ENCODE results near the gene TERB1. TPM values are rescaled to one million over a fixed set of nuclear protein-coding genes. Genes with fewer than 3 reads are reported as not detected.

The TERB1 gene
- total RNA-seq, 2 experiments from 2014 or later = 0.14 TPM; not detected in 1

DNA sequence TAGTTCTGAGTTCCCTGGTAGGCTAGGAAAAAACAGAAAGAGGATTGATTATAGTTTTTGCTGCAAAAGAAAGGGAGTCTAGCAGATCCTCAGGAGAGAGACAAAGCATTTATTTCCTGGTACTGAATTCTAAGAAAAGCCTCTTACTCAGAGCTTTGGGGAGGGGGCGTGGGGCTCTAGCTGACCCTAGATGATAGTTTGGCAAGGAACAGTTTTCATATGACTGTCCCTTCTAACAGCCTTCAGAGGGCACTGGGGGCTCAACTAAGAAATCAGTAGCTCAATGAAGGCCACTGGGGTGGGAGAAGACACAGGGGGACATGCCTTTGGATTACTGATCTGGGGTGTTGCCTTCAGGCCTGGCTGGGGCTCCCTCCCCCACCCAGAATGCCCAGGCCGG lies 46.8 kb upstream of the TERB1 start:
- no peak overlapping the region for H3K27ac Mint-ChIP-seq
- POLR2A ChIA-PET = no interaction called here

DNA sequence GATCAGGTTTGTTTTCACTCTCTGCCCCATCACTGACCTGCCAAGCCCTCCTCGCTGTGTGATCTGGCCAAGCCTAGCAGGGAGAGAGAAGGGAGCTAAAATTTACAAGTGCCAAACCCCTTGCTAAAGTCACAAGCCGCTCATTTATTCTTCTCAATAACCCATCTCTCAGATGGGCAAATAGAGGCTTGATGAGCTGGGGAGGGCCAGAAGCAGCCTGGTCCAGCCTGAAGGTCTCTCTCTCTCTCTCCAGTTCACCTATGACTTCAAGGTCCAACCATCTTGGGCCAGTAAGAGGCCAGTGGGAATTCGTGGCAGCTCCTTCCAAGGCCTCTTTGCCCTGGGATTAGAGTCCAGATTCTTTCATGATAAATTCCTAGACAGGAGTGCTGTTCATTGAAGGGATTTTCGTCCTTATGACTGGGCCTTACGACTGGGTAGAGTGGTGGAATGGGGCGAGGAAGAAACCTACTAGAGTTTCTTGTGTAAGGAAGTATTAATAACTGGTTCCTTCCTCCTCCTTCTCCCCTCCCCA lies 46.2 kb upstream of the TERB1 start:
- ChIA-PET POLR2A (no interaction called here), CTCF (interaction anchor here (5.3 to 9.2 kb wide), 2 partner anchors 18 to 20 kb away, joined by 41 to 71 read pairs; partner anchors contain the start of gene NAE1)
- Mint-ChIP-seq H3K4me3 (no peak overlapping the region), H3K9me3 (no peaks in the 10 kb centered on the region), H3K4me1 (ENCODE audit: low read depth) (peaks cover 11% of the 10 kb centered on the region), H3K27ac (no peak overlapping the region), H3K27me3 (peaks cover 34% of the 10 kb centered on the region), H3K36me3 (ENCODE audit: low read depth) (no peaks in the 10 kb centered on the region)
- TF ChIP-seq, protein P1, sequence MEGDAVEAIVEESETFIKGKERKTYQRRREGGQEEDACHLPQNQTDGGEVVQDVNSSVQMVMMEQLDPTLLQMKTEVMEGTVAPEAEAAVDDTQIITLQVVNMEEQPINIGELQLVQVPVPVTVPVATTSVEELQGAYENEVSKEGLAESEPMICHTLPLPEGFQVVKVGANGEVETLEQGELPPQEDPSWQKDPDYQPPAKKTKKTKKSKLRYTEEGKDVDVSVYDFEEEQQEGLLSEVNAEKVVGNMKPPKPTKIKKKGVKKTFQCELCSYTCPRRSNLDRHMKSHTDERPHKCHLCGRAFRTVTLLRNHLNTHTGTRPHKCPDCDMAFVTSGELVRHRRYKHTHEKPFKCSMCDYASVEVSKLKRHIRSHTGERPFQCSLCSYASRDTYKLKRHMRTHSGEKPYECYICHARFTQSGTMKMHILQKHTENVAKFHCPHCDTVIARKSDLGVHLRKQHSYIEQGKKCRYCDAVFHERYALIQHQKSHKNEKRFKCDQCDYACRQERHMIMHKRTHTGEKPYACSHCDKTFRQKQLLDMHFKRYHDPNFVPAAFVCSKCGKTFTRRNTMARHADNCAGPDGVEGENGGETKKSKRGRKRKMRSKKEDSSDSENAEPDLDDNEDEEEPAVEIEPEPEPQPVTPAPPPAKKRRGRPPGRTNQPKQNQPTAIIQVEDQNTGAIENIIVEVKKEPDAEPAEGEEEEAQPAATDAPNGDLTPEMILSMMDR (IDR thresholded peaks at IDR 0.05) = no peak
- intact Hi-C loops (cut with micrococcal nuclease) = no loop called here
- ATAC-seq (no peak), DNase-seq (no peak)

More for the DNA sequence above, 46.8 kb upstream of the TERB1 start:
- ATAC-seq = peak; percentile 62
- intact Hi-C loops (cut with micrococcal nuclease) = no loop called here
- H3K27me3 Mint-ChIP-seq = peaks cover 28% of the 10 kb centered on the region
- H3K36me3 Mint-ChIP-seq (ENCODE audit: low read depth) = no peaks in the 10 kb centered on the region
- DNase-seq = peak; percentile 52
- peaks cover 11% of the 10 kb centered on the region for H3K4me1 Mint-ChIP-seq (ENCODE audit: low read depth)
- TF ChIP-seq, protein P1 (IDR thresholded peaks at IDR 0.05) = no peak
- H3K4me3 Mint-ChIP-seq = no peak overlapping the region
- no peaks in the 10 kb centered on the region for H3K9me3 Mint-ChIP-seq
- CTCF ChIA-PET = interaction anchor here (5.3 to 9.2 kb wide), 2 partner anchors 18 to 19 kb away, joined by 41 to 71 read pairs; partner anchors contain the start of gene NAE1

DNA sequence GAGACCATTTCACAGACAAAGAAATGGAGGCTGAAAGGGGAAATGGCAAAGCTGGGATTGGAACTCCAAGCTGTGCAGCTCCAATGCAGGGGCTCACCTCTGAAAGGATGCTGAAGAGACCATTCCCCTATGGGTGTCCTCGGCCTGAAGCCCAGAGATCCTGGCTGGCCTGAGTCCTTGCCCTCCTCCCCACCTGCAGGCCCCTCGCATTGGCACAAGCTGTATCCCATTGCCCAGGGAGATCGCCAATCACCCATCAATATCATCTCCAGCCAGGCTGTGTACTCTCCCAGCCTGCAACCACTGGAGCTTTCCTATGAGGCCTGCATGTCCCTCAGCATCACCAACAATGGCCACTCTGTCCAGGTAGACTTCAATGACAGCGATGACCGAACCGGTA lies 45.4 kb upstream of the TERB1 start:
- DNase-seq = no peak
- POLR2A ChIA-PET = no interaction called here
- Mint-ChIP-seq H3K4me3 (no peak overlapping the region), H3K36me3 (ENCODE audit: low read depth) (no peaks in the 10 kb centered on the region), H3K27me3 (peaks cover 37% of the 10 kb centered on the region), H3K9me3 (no peaks in the 10 kb centered on the region), H3K27ac (no peak overlapping the region), H3K4me1 (ENCODE audit: low read depth) (peaks cover 11% of the 10 kb centered on the region)
- intact Hi-C loops (cut with micrococcal nuclease) = no loop called here
- ATAC-seq = no peak
- TF ChIP-seq, protein P1 (IDR thresholded peaks at IDR 0.05) = no peak
- CTCF ChIA-PET = interaction anchor here (5.3 to 9.2 kb wide), 2 partner anchors 17 to 21 kb away, joined by 41 to 71 read pairs; partner anchors contain the start of gene NAE1

DNA sequence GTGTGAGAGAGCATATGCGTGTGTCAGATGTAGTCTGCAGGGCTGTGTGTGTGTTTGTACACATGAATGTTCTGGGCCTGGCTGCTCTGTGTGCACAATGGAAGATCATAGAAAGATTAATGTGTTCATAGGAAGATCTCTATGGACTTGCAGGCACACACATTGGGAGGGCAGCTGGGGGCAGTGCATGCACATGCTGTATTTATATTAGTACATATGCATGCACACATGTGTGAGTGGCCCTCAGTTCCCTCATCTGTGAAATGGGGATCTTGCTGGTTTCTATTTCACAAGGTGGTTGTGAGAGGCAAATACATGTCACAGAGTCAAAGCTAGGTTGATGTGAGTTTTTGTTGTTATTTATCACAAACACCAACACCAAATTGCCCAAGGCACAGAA lies 44.9 kb upstream of the TERB1 start:
- Mint-ChIP-seq H3K4me3 (no peak overlapping the region), H3K9me3 (no peaks in the 10 kb centered on the region), H3K27ac (no peak overlapping the region), H3K27me3 (peaks cover 37% of the 10 kb centered on the region), H3K36me3 (ENCODE audit: low read depth) (no peaks in the 10 kb centered on the region), H3K4me1 (ENCODE audit: low read depth) (peaks cover 11% of the 10 kb centered on the region)
- ChIA-PET POLR2A (no interaction called here), CTCF (interaction anchor here (5.3 to 9.2 kb wide), 2 partner anchors 17 to 21 kb away, joined by 41 to 71 read pairs; partner anchors contain the start of gene NAE1)
- no peak for DNase-seq
- ATAC-seq = no peak
- intact Hi-C loops (cut with micrococcal nuclease) = no loop called here
- TF ChIP-seq, protein P1 (IDR thresholded peaks at IDR 0.05) = no peak

DNA sequence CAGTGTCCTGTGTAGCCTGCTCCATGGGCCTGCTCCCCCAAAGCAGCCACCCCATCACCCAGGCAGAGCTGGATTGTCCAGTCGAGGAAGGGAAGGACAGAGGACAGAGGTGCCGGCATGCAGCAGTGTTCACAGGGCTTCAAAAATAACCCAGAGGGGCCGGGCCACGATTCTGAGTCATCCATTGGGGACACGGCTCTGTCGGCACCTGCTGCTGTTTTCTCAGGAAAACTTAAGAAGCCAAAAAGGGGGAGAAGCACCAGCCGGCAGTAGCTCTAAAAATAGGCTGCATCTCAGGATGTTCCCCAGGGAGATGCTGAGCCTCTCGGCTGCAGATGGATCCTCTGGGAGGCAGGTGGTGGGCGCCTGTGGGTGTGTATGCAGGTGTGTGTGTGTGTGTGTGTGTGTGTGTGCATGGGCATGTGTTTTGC lies 44.4 kb upstream of the TERB1 start:
- intact Hi-C loops (cut with micrococcal nuclease) = no loop called here
- no peak overlapping the region for H3K4me3 Mint-ChIP-seq

More for the DNA sequence above, 44.4 kb upstream of the TERB1 start:
- TF ChIP-seq, protein P1 (IDR thresholded peaks at IDR 0.05) = no peak
- Mint-ChIP-seq H3K9me3 (no peaks in the 10 kb centered on the region), H3K36me3 (ENCODE audit: low read depth) (no peaks in the 10 kb centered on the region), H3K4me1 (ENCODE audit: low read depth) (peaks cover 11% of the 10 kb centered on the region), H3K27ac (no peak overlapping the region), H3K27me3 (peaks cover 37% of the 10 kb centered on the region)
- ChIA-PET POLR2A (interaction anchor here (1.0 kb wide), 1 partner anchor 8 kb away, joined by 3 read pairs; no protein-coding TSS in a partner anchor), CTCF (interaction anchor here (1.8 to 9.2 kb wide), 3 partner anchors 16 to 27 kb away, joined by 7 to 71 read pairs (median 41); partner anchors contain the start of gene NAE1)
- ATAC-seq (no peak), DNase-seq (no peak)
